Right lobe of liver (tissue), 6 donors: ENCODE measurements around the gene AIDA. TPM values are rescaled to one million over a fixed set of nuclear protein-coding genes. Genes with fewer than 3 reads are reported as not detected.

ENCODE experiments used
- ATAC-seq, 4 donors: fragments of 200-7000 bp; cut with Tn5 transposase; one replicate each; pipeline ENCODE4 v1.9.1; 2020; ENCODE audit warnings: mild to moderate bottlenecking in 4 of 4, moderate library complexity in 4 of 4
- DNase-seq, 3 donors: peaks; one replicate each; pipeline ENCODE4 v3.0.0-alpha.2; 2020
- H3K27ac ChIP-seq, 3 donors: fragments of 200-600 bp; one replicate each; pipeline ENCODE4 v1.8.0; 2022
- H3K27me3 ChIP-seq, 2 donors: fragments of 200-600 bp; one replicate each; pipeline ENCODE4 v1.8.0; 2022
- H3K36me3 ChIP-seq, 4 donors: fragments of 200-600 bp; sonication (generic) in 1 of 4; one replicate each; pipeline versions ENCODE4 v1.5.1 to v1.8.0; 2017 to 2022; ENCODE audit warnings: control low read depth in 1 of 4
- H3K4me1 ChIP-seq, 4 donors: fragments of 200-600 bp; sonication (generic) in 1 of 4; one replicate each; pipeline versions ENCODE4 v1.5.1 to v1.8.0; 2017 to 2022; ENCODE audit warnings: control low read depth in 1 of 4
- H3K4me3 ChIP-seq, 3 donors: fragments of 200-600 bp; one replicate each; pipeline ENCODE4 v1.8.0; 2022
- H3K9me3 ChIP-seq, 4 donors: fragments of 200-600 bp; sonication (generic) in 1 of 4; one replicate each; pipeline versions ENCODE4 v1.5.1 to v1.8.0; 2017 to 2022; ENCODE audit warnings: control low read depth in 1 of 4
- CTCF ChIP-seq, 4 donors: fragments of 200-600 bp in 3 of 4; fragments of 450-650 bp in 1 of 4; IDR thresholded peaks; one replicate each; pipeline versions ENCODE4 v1.5.1 to v1.8.0; 2016 to 2022; ENCODE audit warnings: antibody characterized with exemption in 4 of 4, mild to moderate bottlenecking in 2 of 4
- POLR2A ChIP-seq: fragments of 450-650 bp; IDR thresholded peaks from one replicate; pipeline ENCODE4 v1.6.1; 2017; ENCODE audit warnings: antibody characterized with exemption, mild to moderate bottlenecking
- WGBS: methylation state at CpG from one replicate; pipeline ENCODE4 v1.1.6; 2018; ENCODE audit warnings: low coverage, low lambda C conversion rate; ENCODE audit not compliant: insufficient coverage; ENCODE audit errors: missing lambda C conversion rate; 5-methylcytosine and 5-hydroxymethylcytosine counted together
- intact Hi-C, 2 donors: fragments of 100-400 bp; cut with DNase I; formaldehyde crosslinking; loops; one replicate each; pipeline versions ENCODE4 v1.11.2 to v1.14.1; 2022
- total RNA-seq, 6 experiments: library from RNA; depleted of rRNA in 2 of 6; stranded (reverse); fragments of >200 nt in 2 of 6; fragmentation: NEBNext Ultra II Directional in 3 of 6; extraction: Animal tissue kit (Norgen Biotek cat#: 25700) in 3 of 6; gene quantifications; one replicate each; pipeline versions ENCODE4 v1.1.0 to v1.2.4, GENCODE V29; 2016 to 2023
- donor health status: DM: no; HTN: yes; CAD: no.
- donor health status: DM: no; HTN: no; CAD: no.
- donor health status: DM: no; HTN: no; CAD: no.
- donor health status: DM: no; HTN: yes; CAD: no.
- donor health status: DM: no; HTN: yes; CAD: no.

Gene AIDA
- total RNA-seq, 6 experiments from 2014 or later = 23.9 to 35.2 (median 29.8) TPM

- Histone ChIP-seq H3K27me3 (no peaks in the 10 kb centered on the region), H3K27ac (no peak overlapping the region), H3K36me3 (peaks cover 6 to 67% (median 42%) of the 10 kb centered on the region in 4 donors), H3K9me3 (no peaks in the 10 kb centered on the region), H3K4me1 (peaks cover 0 to 5% (median 2%) of the 10 kb centered on the region in 4 donors), H3K4me3 (no peak overlapping the region)
- DNase-seq (no peak), ATAC-seq (no peak)
- intact Hi-C loops = no loop called here
- 88% methylated on average over 7 of the region's 7 CpGs for WGBS
- no peak for TF ChIP-seq CTCF (IDR thresholded peaks at IDR 0.05)
- TF ChIP-seq POLR2A = no peak
These were observed 46.3 kb downstream of the AIDA start for GRCh38 chr1:222665964-222666363.

- TF ChIP-seq POLR2A (no peak), CTCF (IDR thresholded peaks at IDR 0.05) (no peak)
- 88% methylated on average over 4 of the region's 4 CpGs for WGBS
These were observed 48.8 kb downstream of the AIDA start for GRCh38 chr1:222663431-222663934.

GRCh38 chr1:222657899-222658298 lies 54.4 kb downstream of the AIDA start:
- Histone ChIP-seq H3K27me3 (no peaks in the 10 kb centered on the region), H3K27ac (no peak overlapping the region), H3K36me3 (peaks cover 3 to 84% (median 39%) of the 10 kb centered on the region in 4 donors), H3K9me3 (no peaks in the 10 kb centered on the region), H3K4me3 (no peak overlapping the region), H3K4me1 (peaks cover 0 to 10% (median 0%) of the 10 kb centered on the region in 4 donors)
- 7% methylated on average over 2 of the region's 2 CpGs for WGBS
- peak; percentile 58 to 84 (median 82) for ATAC-seq
- DNase-seq = no peak
- intact Hi-C loops = no loop called here
- TF ChIP-seq POLR2A (no peak), CTCF (IDR thresholded peaks at IDR 0.05) (no peak)

More at GRCh38 chr1:222663431-222663934, 48.8 kb downstream of the AIDA start:
- DNase-seq (no peak), ATAC-seq (no peak)
- Histone ChIP-seq H3K27me3 (no peaks in the 10 kb centered on the region), H3K4me1 (no peaks in the 10 kb centered on the region), H3K27ac (no peak overlapping the region), H3K36me3 (peaks cover 6 to 92% (median 54%) of the 10 kb centered on the region in 4 donors), H3K4me3 (no peak overlapping the region), H3K9me3 (no peaks in the 10 kb centered on the region)
- intact Hi-C loops = no loop called here

GRCh38 chr1:222656391-222657155 lies 55.7 kb downstream of the AIDA start:
- Histone ChIP-seq H3K9me3 (no peaks in the 10 kb centered on the region), H3K4me3 (no peak overlapping the region), H3K27ac (no peak overlapping the region), H3K36me3 (peaks cover 9 to 84% (median 34%) of the 10 kb centered on the region in 4 donors), H3K27me3 (no peaks in the 10 kb centered on the region), H3K4me1 (peaks cover 0 to 10% (median 0%) of the 10 kb centered on the region in 4 donors)
- DNase-seq = no peak
- TF ChIP-seq CTCF (IDR thresholded peaks at IDR 0.05) (no peak), POLR2A (no peak)
- no peak for ATAC-seq
- intact Hi-C loops = no loop called here
- 96% methylated on average over 2 of the region's 2 CpGs for WGBS
